ENCODE results near the gene PLEKHG3.

DNA sequence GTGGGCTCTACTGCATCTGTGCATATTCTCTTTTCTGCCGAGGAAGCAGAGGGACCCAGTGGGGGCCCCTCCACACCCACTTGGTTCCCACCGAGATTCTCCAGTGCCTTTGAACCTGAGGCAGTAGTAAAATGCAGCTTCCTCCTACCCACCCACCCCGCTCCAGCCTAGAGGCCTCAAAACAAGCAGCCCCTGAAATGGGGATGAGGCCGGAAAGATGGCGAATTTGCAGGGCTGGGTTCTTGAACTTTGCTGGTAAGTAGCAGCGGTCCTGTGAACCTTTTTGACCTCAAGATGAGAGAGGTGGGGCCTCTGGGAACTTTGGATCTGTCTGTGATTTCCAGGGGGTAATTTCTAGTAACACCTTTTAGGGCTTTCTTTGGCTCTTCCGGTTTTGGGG lies 15.4 kb downstream of the PLEKHG3 start:
- TF ChIP-seq, protein P1, sequence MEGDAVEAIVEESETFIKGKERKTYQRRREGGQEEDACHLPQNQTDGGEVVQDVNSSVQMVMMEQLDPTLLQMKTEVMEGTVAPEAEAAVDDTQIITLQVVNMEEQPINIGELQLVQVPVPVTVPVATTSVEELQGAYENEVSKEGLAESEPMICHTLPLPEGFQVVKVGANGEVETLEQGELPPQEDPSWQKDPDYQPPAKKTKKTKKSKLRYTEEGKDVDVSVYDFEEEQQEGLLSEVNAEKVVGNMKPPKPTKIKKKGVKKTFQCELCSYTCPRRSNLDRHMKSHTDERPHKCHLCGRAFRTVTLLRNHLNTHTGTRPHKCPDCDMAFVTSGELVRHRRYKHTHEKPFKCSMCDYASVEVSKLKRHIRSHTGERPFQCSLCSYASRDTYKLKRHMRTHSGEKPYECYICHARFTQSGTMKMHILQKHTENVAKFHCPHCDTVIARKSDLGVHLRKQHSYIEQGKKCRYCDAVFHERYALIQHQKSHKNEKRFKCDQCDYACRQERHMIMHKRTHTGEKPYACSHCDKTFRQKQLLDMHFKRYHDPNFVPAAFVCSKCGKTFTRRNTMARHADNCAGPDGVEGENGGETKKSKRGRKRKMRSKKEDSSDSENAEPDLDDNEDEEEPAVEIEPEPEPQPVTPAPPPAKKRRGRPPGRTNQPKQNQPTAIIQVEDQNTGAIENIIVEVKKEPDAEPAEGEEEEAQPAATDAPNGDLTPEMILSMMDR (conservative IDR thresholded peaks at IDR 0.05): no peak
- TF ChIP-seq EZH2 (IDR thresholded peaks at IDR 0.05; ENCODE audit: low read depth): no peak
